ENCODE data around the gene SLC8A3.

Gene SLC8A3

GRCh38 chr14:70177081-70177800, 11.5 kb downstream of the SLC8A3 start:
- no peak for DNase-seq (ENCODE audit: low spot score)

DNA sequence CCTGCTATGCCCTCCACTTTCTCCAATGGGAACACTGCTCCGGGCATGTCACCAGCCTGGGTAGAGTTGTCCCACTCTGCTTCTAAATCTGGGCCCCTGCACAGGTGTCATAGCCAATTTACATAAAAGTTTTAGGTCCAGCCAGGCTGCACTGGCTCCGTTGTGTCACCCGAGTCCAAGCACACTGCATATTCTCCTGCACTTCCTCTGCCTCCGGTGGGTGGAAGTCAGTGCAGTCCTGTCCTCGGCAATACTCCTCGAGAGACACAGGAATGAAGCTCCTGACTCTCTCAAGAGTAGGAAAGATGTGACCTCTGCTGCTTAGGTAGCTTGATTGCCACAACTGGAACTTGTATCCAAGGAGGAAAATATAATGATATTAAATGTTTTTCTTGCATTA, 15.2 kb downstream of the SLC8A3 start:
- no peak for DNase-seq (ENCODE audit: low spot score)

DNA sequence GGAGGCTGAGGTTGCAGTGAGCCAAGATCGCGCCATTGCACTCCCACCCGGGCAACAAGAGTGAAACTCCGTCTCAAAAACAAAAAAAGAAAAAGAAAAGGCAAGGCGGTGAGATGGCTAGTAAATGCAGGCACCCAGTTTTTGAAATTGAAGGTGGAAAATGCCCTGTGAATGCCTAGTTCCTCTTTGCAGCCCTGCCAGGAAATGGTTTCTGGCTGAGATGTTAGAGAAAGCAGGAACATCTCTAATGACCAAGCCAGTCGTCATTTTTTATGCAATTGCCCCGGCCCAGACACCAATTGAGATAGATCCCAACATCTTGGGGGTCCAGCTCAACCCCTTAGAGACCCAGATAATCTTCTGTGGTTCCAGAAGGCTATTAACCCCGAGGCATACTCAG, 17.0 kb downstream of the SLC8A3 start:
- DNase-seq (ENCODE audit: low spot score) = no peak

DNA sequence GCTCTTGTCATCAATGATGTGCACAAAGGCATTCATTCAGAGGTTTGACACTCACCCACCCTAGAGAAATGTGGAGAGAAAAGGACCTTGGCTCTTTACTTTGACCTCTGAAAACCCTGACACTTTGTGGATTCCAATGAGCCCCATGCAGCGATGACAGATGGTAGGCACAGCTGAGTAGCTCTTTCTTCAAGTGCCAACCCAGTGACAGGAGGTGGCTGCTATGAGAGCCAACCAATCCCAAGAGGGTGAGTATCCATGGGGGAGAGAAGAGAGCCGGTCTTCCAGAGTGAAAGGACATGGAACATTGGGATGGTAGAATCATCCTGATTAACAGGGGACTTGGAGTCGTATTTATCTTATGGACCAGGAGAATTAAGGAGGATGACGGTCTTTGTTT, 17.8 kb downstream of the SLC8A3 start:
- no peak for DNase-seq (ENCODE audit: low spot score)

GRCh38 chr14:70168406-70168805, 20.3 kb downstream of the SLC8A3 start:
- DNase-seq (ENCODE audit: low spot score) = no peak

DNA sequence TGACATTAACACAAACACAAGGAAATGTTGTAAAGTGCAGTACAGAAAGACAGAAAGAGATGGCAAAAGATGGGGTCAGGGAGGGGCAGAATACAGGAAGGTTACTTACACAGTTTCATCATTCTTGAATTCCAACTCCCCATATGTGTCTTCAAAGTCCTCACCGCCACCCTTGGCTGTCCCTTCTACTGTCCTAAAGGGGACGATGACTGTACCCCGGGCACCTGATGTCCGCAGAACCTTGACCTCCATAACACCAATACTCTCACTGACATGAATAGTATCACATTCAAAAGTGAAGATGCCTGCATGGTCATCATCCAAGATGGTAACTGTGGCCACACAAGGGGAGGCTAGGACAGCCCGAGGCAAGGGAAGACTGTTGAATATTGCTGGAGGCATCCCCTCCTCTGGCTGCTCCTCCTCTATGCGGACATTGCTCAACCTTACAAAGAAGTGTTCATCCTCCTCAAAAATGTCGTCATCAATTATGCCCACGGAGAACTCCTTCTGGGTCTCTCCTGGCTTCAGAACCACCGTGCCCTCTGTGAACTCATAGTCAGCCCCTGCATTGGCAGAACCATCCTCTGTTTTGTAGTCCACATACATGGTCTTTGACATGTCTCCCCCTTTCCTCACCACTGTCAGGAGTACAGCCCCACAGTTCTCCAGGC, 22.1 kb downstream of the SLC8A3 start:
- no peak for DNase-seq (ENCODE audit: low spot score)

DNA sequence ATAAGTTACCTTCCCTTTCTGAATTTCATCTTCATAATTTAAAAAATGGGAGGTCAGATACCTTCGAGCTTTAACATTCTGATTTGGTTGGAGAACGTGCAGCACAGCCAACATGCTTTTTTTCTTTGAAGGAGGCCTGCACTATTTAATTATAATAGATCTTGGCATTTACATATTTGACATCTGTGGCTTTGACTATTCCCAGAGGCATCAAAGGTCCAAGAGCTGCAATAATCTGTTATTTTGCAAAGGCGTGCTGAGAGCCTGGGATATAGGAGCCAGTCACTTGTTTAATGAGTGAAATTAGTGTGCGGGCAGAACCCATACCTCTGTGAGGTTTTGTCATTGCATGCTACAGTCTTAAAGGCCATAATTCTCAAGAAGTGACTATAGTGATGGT, 26.4 kb downstream of the SLC8A3 start:
- no peak for DNase-seq (ENCODE audit: low spot score)

DNA sequence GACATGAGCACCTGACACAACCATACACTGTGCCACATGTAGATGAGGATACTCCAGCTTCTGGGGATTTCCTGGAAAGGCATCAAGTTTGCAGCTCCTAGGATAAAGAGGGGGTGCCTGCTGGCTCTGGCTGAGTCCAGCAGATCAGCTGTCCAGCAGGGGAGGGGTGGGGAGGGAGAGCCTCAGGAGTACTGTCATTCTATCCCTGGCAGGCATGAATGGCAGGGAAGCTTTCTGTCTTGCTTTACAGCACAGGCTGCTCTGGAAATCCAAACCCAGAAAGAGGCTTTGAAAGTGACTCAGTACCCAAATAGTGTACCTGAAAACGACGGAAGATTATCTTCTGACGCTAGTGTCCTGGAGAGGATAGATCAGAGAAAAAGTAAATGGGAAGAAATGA, 32.2 kb downstream of the SLC8A3 start:
- DNase-seq (ENCODE audit: low spot score) = no peak

DNA sequence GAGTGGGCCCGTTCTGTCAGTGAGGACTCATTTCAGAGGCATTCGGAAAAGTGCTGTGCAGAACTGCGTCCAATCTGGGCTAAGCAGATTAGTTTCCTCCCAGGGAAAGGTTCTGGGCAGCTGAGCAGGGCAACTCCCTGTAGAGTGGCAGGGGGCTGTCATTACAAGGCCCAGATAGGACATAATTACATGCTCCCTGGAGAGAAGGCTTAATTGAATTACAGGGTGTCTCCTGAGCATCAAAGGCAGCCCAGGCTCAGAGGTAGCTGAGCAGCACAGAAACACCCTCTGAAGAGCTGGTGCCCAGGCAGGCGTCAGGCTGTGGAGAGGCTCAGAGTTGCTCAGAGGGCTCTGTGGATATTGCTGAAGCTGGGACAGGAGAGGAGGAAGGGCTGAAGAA, 36.0 kb downstream of the SLC8A3 start:
- DNase-seq (ENCODE audit: low spot score) = no peak

DNA sequence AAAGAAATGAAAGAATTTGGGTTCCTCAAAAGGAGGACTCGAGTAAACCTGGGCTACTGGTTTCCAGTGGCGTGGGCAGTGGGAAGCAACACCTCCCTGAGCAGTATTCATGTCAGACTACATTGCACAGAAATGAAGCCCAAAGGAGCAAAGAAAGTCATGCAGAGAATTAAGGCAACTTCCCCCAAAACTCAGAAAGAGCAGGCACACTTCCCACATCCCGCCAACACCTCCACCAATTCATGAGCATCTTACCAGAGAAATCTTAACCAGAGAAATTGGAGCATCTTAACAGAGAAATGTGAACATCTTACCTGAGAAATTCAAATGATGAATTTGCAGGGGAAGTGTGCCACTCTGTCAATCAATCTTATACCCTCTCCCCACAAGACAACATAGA, 36.7 kb downstream of the SLC8A3 start:
- DNase-seq (ENCODE audit: low spot score) = no peak

DNA sequence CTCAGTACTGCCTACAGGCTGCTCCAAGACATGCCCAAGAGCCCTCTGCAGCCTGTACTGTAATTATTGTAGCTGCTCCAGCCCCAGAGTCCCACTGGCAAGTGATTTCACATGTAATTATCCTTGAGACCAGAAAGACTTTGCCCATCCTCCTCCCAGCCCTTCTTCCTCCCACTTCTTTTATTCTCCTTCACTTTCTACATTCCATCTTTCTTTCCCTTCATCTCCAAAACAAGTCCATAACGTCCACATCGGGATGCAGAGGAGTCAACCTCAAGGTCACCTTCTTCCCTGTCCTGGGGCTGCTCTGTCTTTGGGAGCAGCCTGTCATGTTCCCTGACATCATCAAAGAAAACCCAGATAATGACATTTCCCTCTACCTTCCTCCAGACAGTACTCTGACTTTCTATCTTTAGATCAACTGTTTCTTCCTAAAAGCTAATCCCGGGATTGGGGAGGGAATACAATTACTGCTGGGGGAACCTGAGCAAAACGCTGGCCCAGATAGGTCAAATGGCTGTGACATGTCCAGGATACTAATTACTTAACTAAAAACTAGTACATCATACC, 39.1 kb downstream of the SLC8A3 start:
- no peak for DNase-seq (ENCODE audit: low spot score)

DNA sequence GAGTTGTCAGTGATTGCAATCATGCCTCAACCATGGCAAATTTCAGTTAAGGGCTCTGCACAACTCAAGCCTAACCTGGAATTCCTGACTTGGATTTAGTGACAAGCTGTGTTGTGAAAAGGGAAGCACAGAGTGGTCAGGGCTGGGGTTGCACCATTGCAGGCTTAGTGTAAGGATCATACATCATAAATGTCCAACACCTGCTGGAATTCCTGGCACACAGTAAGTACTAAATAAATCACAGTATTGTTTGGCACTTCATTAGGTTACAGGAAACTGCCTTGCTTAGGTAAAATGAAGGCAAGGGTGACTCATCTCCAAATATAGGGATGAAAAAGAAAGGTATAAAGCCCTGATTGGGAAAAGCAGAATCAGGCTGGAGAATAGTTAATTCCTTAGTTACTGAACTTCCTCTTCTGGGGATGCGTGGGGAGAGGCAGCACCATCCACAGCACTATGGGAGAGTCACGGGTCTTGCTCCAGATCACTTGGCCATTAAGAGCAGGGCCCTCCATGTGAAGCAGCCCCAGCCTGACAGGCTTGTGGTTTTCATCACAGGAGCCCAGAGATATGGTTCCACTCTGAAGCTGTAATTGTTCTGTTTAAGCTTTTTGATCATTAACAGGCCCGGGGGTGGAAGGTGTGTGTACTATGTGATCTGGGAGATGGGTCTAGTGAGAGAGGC, 39.7 kb downstream of the SLC8A3 start:
- DNase-seq (ENCODE audit: low spot score) = no peak

DNA sequence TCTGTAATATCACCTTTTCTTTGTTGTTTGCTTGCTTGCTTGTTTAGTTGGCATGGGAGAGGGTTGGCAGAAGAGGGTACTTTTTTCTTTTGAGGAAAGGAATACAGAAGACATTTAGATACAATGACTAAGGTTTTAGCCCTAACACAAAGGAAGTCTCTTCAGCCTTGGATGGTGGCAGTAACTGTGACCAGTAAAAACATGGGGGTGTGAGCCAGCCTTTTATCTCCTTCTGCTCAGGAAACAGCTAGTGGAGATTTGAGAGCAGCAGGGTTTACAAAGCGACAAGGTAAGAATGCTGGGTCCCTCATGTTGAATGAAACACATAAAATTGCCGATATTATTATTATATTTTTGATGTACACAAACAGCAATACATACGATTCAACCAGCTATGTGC, 40.4 kb downstream of the SLC8A3 start:
- no peak for DNase-seq (ENCODE audit: low spot score)

GRCh38 chr14:70144046-70144445, 44.7 kb downstream of the SLC8A3 start:
- DNase-seq (ENCODE audit: low spot score) = no peak

DNA sequence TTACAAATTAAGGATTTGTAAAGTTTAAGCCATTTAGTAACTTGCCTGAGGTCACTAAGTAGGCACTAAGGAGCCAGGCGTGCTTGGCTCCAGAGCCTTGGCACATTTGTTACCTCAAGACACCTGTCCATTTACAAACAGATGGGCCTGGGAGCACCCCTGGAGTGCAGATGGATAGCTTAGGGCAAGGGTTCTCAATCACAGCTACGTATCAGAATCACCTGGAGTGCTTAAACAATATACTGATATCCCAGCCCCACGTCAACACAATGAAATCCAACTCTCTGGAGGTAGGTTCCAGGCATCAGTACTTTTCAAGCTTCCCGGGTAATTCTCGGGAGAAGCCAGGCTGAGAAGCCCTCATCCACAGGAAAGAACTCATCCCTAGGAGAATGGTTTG, 45.4 kb downstream of the SLC8A3 start:
- DNase-seq (ENCODE audit: low spot score) = no peak

- DNase-seq (ENCODE audit: low spot score) = no peak
These were observed 48.1 kb downstream of the SLC8A3 start for GRCh38 chr14:70140614-70141013.

DNA sequence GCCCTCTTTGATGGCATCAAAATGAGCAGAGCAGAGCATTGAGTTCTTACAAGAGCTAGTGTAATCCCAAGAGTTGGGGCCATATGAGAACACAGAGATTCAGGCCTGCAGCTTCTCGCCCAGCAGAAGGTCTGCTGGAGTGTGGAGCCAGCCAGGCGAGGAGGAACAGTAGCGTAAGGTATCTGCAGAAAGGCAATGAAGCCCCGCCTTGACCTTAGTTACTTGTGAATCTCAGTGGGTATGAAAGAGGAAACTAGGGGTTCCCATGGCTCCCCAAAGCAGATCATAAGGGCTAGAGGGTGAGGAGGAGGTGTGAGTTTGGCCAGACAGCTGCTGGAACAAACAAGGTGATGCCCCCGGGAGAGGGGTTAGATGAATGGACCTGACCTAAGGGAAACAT, 49.4 kb downstream of the SLC8A3 start:
- no peak for DNase-seq (ENCODE audit: low spot score)

DNA sequence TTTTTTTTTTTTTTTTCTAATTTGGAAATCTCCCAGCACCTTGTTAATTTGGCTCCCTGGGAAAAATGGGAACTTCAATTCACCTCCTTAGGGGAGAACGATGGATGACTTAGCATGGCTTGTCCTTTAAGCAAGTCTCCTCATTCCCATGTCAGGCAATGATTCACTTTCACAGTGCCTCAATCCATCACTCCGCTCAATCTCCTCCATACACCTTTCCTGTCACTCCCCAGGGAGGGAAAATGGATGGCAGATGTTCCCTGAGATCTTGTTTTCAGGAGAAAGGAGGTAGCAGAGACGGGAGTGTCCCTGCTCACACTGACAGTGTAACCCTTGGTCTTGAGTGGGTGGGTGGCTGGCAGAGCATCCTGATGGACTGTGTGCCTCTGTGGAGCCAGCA, 51.0 kb downstream of the SLC8A3 start:
- DNase-seq (ENCODE audit: low spot score) = no peak

- no peak for DNase-seq (ENCODE audit: low spot score)
These were observed 55.3 kb downstream of the SLC8A3 start for GRCh38 chr14:70133461-70133860.

GRCh38 chr14:70130482-70130881, 58.3 kb downstream of the SLC8A3 start:
- no peak for DNase-seq (ENCODE audit: low spot score)

DNA sequence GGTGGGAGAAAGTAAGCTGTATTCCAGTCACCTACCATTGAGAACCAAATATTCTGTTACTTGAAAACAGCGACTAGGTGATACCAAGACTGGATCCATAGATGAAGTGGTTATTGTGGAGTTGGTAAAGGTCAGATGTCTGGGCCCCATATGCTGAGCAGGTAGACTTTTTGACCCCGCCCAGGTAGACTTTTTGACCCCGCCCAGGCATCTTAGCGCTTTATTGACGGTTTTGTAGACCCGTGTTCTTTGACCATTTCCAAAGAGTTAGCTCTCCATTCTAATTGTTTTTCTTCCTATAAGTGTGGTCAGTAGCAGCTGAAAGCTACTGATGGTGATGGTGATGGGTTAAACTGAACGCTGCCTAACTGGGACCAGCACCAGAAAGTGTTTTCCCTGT, 61.6 kb downstream of the SLC8A3 start:
- DNase-seq (ENCODE audit: low spot score) = no peak

- DNase-seq (ENCODE audit: low spot score) = no peak
These were observed 65.0 kb downstream of the SLC8A3 start for GRCh38 chr14:70123796-70124195.

DNA sequence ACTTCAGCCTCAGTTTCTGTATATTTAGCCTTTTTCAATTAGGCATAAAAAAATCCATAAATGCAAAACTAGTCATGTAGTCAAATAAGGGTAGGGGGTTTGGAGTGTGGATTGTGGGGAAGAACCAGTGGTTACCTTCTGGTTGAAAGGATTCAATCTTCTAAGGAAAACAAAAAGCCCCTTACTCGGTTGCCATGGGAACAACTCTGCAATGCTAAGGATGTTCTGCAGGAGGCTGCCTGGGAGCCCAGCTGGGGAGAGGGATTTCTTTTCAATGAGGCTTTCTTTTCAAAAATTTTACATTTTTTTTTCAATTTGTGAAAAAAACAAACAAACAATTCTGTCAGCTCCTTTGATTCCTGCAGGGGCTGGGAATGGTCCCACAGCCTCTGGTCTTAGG, 67.2 kb downstream of the SLC8A3 start:
- no peak for DNase-seq (ENCODE audit: low spot score)

Data from CD4-positive, alpha-beta T cell treated with Interleukin-15 for 4 hours (primary cell).